ENCODE measurements around the gene CES3.

- TF ChIP-seq POLR2A (IDR thresholded peaks at IDR 0.05): no peak
- TF ChIP-seq, protein P1, sequence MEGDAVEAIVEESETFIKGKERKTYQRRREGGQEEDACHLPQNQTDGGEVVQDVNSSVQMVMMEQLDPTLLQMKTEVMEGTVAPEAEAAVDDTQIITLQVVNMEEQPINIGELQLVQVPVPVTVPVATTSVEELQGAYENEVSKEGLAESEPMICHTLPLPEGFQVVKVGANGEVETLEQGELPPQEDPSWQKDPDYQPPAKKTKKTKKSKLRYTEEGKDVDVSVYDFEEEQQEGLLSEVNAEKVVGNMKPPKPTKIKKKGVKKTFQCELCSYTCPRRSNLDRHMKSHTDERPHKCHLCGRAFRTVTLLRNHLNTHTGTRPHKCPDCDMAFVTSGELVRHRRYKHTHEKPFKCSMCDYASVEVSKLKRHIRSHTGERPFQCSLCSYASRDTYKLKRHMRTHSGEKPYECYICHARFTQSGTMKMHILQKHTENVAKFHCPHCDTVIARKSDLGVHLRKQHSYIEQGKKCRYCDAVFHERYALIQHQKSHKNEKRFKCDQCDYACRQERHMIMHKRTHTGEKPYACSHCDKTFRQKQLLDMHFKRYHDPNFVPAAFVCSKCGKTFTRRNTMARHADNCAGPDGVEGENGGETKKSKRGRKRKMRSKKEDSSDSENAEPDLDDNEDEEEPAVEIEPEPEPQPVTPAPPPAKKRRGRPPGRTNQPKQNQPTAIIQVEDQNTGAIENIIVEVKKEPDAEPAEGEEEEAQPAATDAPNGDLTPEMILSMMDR (IDR thresholded peaks at IDR 0.05): no peak
- TF ChIP-seq EP300 (IDR thresholded peaks at IDR 0.05): no peak
These were observed 30.5 kb downstream of the CES3 start for GRCh38 chr16:66991545-66992077.

Data from ovary (tissue), 3 donors.